Measurements from ENCODE around the gene SFXN3. TPM values are rescaled to one million over a fixed set of nuclear protein-coding genes. Genes with fewer than 3 reads are reported as not detected.

The SFXN3 gene
- total and polyA plus RNA-seq, 2 of the 13 experiments (the other 11 are each of a cell fraction or from before 2014, with no cell fraction given) = 16.8 to 71.5 TPM

- peak; percentile 64 for TF ChIP-seq ZNF619 (CRISPR knock-in tag; IDR thresholded peaks at IDR 0.05)
- TF ChIP-seq ZBTB42 (CRISPR knock-in tag; IDR thresholded peaks at IDR 0.05) = peak; percentile 83
- no peak for TF ChIP-seq HOXA7 (CRISPR knock-in tag; IDR thresholded peaks at IDR 0.05)
- no peak for TF ChIP-seq CC2D1A (CRISPR knock-in tag; IDR thresholded peaks at IDR 0.05)
- TF ChIP-seq PATZ1 (CRISPR knock-in tag; IDR thresholded peaks at IDR 0.05) = peak; percentile 57
- peak; percentile 15; the same call in 1 of the 2 replicates for TF ChIP-seq PITX1 (CRISPR knock-in tag; IDR thresholded peaks at IDR 0.05)
- 0 out of 2 replicates have a peak, but pooled peaks have one; percentile 22 for TF ChIP-seq FOXM1 (CRISPR knock-in tag; IDR thresholded peaks at IDR 0.05)
- no peak for TF ChIP-seq ZNF780A (CRISPR knock-in tag; IDR thresholded peaks at IDR 0.05)
- TF ChIP-seq CCAR2 (optimal IDR thresholded peaks at IDR 0.05; ENCODE audit: low read depth, low read length) = no peak
- TF ChIP-seq SAP130 (CRISPR knock-in tag; IDR thresholded peaks at IDR 0.05; ENCODE audit: low read depth) = peak; percentile 78
- TF ChIP-seq ZBTB7B (CRISPR knock-in tag; IDR thresholded peaks at IDR 0.05) = peak; percentile 57; the same call in 1 of the 2 replicates
- no peak for TF ChIP-seq FOXA1 (IDR thresholded peaks at IDR 0.05)
- peak; percentile 32; the same call in 1 of the 2 replicates for TF ChIP-seq FOXA1 (CRISPR knock-in tag; IDR thresholded peaks at IDR 0.05)
- TF ChIP-seq ZNF704 (CRISPR knock-in tag; IDR thresholded peaks at IDR 0.05; ENCODE audit: borderline replicate concordance) = no peak
- TF ChIP-seq ZNF83 (CRISPR knock-in tag; IDR thresholded peaks at IDR 0.05; ENCODE audit: borderline replicate concordance) = no peak
- TF ChIP-seq ZNF30 (CRISPR knock-in tag; IDR thresholded peaks at IDR 0.05) = no peak
- no peak for TF ChIP-seq E2F1 (CRISPR knock-in tag; IDR thresholded peaks at IDR 0.05)
These were observed 33.5 kb upstream of the SFXN3 start (continued) for GRCh38 chr10:100997360-100998182.
